NCI-H2196 treated with DMSO at 0.1 percent for 48 hours (cell line): ENCODE data around the gene SSTR4.

Experiments
- DNase-seq: peaks from one replicate; lab custom pipeline; 2025; ENCODE audit not compliant: unreplicated experiment; lab: John Stamatoyannopoulos, UW

SSTR4 gene

DNA sequence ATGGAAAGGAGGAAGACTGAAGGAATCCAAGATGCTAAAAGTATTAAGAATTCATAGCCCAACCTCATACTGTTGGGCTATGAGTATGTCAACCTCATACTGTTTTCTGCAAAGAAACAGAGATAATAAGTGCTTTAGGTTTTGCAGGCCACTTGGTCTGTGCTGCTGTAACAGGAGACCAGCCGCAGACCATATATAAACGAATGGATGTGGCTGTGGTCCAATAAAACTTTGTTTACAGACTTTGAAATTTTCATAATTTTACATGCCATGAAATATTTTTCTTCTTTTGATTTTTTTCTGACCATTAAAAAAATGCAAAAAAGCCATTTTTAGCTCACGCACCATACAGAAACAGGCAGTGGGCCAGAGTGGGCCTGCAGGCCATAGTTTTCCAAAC is 28.1 kb downstream of the SSTR4 start:
- DNase-seq, result no peak

DNA sequence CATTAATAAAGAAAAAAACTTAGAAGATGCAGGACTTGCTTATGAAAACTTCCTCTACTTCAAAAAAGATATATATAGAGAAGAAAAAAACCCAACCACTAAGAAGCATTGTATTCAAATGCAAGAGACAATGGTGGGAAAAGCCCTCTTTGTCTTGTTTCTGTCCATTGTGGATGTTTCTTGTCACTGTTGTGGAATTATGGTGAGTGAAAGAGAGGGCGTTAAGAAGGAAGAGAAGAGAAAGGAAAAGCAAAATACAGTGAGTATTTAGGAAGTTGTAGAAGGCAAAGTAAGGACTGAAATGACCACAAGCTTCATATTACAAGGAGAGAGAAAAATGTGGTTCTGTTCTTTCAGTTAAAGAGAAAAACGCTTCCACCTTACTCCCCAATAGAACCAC is 28.5 kb downstream of the SSTR4 start:
- DNase-seq, result no peak

DNA sequence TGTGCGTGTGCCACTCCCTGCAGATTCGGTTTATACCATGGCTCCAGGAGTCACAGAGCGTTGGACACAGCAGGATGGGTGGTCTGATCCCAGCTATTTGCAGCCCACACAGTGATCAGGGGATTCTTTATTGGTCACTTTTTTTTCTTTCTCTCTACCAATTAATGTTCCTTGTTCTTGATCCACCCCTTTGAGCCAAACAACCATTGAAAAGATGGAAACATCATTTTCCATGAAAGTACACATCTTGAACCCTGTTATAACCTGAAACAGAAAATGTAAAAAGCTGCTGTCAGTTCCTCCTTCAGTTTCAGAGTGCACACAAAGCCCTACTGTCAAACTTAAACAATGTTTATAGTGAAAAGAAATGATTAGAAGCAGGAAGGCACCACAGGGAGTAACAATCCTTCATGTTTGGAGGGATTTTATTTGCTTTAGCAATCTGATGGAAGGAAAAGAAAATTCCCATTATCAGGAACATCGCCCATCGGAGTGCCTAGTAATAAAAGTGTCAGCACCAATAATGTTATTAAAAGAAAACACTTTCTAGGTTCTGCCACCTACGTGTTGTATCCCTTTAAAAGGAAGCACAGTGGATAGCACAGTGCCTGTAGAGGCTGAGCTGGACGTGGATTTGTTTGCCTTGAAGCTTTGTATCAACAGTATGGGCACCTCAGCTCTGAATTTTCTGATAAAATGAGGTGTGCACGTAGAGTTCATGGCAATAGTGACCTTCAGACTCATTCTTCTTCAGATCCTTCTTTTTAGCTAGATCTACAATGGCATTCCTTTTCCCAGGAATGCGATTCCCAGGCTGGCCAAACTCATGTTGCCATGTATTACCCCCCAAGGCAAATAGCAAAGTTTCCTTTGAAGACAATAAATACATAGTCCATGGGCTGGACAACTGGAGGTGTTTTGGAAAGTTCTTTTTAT is 30.4 kb downstream of the SSTR4 start:
- DNase-seq, result no peak

DNA sequence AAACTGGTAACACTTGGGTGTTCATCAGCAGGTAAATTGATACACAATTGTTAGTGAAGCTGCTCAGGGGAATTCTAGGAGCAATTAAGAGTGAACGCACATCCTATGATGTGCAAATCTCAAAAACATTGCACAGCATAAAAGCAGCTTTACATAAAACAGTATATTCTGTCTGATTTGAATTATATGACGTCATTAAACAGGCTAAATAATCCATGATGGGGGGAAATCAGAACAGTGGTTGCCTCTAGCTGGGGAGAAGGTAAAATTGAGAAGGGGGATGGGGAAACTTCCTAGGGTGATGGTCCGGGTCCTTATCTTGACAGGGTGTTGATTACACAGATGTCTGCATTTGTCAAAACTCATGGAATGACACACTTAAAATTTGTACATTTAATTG is 31.7 kb downstream of the SSTR4 start:
- DNase-seq, result no peak

DNA sequence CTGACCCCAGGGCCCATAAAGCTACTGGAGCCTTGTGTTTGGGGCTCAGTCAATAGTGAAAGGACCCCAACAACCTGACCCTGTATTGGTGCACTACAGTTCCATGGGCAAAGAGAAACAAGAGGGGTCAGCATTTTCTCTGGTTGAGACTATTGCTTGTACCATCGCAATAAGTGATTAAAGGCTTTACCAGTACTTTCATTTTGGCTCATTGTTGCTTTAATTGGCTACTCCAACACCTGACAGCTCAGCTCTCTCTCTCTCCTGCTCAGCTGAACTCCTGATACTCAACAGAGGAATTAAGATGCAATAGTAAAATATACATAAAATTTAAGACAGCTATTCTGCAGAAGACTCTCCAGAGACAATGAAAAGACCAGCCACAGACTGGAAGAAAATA is 33.2 kb downstream of the SSTR4 start:
- DNase-seq, result no peak

DNA sequence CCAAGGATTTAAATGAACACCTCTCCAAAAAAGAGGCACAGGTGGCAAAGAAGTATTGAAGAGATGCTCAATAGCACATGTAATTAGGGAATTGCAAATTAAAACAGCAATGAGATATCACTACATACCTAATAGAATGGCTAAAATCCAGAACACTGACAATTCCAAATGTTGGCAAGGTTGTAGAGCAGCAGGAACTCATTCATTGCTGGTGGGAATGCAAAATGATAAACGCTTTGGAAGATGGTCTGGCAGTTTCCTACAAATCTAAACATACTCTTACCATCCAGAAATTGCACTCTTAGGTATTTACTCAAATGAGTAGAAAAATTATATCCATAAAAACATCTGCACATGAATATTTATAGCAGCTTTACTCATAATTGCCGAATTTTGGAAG is 34.0 kb downstream of the SSTR4 start:
- no peak for DNase-seq

DNA sequence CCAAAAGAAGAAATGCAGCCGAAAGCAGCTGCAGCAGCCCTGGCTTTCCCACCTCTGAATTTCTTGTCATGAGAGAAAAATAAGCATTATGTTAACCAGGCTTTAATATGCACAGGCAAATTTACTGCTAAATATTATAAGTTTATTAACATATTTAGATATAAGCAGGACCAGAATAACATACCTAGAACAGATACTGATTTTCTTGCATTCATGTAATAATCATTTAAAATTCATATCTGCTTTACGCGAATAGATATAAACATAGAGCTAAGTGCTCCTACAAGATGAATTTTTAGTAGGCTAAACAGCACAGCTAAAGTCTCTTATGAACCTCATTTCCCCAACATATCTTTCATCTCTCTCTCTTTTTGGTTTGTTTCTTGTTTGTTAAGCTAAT is 36.3 kb downstream of the SSTR4 start:
- no peak for DNase-seq

DNA sequence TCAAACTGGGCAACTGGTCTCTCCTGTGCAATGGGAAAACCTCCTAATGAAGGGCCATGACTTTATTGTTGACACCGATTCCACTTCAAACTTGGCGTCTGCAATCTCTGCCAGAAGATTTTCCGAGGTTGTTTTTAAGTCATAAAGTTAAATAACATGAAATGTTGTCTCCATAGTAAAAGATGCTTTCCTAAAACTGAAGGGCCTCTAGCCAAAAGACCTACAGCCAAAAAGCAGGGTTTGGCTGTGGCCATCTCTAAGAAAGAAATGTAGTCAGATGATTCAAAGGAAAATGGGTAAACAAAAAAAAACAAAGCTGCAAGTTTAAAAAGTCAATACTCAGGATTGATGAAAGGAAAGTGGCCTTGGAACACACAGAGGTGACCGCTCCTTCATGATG is 36.9 kb downstream of the SSTR4 start:
- DNase-seq, result no peak

DNA sequence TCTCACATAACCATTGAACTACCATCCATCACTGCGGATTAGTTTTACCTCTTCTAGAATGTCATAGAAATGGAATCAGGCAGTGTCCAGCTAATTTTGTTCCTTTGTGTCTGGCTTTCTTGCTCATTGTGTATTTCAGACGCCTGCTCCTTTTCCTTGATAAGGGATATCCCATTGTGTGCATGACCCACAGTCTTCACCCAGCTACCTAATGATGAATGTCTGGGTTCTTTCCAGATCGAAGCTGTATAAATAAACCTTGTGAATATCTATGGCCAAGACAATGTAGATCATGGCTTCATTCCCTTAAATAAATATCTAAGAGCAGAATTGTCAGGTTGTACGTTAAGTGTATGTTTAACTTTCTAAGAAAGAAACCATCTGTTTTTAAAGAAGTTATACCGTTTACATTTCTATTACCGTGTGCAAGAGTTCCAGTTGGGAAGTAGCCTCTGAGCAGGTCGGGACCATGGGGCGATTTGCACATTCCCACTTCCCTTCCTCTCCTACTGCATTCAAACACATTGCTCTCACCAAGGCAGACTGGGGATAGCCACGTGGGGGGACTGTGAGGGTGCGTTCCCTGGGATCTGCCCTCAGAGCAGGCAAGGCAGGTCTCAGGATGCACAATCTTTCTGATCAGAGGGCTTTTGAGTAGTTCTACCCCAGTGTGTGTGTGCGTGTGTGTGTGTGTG is 37.9 kb downstream of the SSTR4 start:
- DNase-seq, result no peak

DNA sequence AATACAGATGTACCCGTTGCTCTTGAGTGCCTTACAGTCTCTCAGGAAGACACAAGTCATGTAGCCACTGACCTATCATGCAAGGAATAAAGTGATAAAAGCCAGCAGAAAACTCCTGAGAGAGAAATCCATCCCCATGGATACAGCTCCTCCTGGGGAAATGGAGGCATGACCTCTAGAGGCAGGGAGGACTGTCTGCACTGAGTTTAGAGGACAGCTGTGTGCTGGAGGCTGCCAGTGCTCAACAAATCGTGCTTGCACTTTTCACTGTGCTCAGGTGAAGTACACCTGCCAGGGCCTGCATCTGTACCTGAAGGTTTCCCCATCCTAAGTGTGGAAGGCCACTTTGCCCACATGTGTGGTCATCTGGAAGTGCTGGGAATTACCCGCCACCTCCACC is 38.9 kb downstream of the SSTR4 start:
- no peak for DNase-seq

DNA sequence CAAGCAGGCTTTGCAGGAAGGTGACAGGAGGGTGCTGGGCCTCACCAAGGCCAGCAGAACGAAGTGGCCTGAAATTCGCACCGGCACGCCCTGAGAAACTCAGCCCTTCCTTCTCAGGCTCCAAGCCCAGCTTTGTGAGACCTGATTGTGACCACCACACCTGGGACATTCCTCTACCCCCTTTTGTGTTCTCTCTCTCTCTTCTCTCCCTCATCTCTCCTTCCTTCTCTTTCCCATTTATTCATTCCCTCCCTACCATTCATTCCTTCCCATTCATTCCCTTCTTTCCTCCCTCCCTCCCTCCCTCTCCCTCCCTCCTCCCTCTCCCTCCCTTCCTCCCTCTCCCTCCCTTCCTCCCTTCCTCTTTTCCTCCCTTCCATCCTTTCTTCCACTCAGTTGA is 42.2 kb downstream of the SSTR4 start:
- no peak for DNase-seq

DNA sequence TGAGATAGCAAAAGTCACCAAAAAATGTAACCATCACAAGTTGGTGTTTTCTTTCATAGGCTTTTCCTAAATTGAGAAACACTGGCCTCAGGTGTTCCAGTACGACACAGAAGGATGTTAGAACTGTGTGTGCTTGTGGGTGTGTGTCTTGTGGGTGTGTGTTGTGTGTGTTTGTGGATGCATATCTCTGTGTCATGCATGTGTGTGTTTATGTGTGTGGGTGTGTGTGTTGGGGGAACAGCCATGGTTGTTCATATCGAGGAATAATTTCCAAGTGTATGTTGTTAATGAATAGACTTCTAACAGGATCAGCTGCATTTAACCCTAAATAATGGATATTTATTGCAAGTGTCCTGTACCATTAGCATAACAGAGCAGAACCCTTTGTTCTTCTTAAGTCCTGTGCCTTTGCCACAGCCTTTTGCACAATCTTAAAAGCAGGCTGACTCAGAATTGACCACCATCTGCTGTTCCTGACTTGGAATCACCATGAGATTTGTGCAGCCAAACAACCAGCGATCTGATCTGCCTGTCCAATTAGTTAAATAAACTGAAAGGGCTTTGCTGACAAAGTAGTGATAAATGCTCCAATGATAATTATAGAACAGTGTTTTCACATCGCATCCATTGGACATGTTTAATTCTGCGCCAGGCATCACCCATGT is 43.4 kb downstream of the SSTR4 start:
- no peak for DNase-seq

DNA sequence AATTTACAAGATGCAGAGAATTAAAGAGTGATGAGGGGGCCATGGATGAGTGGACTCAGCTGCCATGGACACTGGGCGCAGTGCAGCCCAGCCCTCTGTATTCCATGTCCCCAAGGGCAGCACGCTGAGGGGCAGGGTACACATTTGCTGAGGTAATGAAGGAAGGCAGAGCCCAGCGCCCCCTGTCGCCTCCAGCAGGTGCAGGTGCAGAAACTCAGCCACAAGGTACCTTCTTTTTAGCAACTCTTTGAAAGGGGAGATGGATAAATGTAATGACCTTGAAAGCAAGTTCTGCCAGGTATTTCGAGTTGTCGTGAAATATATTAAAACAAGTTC is 43.9 kb downstream of the SSTR4 start:
- no peak for DNase-seq

DNA sequence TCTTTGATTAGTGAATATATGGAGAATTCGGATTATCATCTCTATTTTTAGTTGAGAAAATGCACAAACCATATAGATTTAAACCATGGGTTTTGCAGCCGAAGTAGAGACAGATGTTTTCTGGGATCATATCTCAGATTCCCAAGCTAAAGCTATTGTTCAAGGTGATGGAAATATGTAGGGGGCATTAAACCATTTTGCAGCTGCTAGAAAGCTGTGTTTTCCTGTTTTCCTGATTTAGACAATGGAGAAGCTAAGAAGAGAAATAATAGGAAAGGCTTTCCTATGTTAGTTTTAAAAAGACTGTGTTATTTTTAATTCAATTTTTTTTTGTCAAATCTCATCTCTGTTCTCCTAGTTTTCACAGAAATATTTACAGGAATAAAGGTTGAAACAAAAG is 44.8 kb downstream of the SSTR4 start:
- no peak for DNase-seq

DNA sequence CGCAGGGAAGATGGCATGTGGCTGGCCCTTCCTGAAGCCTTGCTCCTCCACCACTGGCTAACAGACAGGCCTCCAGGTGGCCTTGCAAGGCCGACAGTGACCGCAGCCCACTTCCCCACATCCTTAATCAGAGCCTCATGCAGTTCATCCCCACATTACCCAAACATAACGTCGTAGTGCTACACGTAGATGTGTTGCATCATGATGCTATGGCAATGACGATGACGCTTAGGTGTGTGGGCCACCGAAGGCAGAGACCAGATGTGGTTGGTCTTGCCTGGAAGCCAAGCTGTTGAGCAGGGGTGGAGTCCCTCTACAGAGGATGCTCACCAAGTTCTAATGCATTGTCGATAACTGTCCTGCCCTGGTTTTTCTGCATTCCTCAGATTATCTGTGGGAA is 45.4 kb downstream of the SSTR4 start:
- no peak for DNase-seq

DNA sequence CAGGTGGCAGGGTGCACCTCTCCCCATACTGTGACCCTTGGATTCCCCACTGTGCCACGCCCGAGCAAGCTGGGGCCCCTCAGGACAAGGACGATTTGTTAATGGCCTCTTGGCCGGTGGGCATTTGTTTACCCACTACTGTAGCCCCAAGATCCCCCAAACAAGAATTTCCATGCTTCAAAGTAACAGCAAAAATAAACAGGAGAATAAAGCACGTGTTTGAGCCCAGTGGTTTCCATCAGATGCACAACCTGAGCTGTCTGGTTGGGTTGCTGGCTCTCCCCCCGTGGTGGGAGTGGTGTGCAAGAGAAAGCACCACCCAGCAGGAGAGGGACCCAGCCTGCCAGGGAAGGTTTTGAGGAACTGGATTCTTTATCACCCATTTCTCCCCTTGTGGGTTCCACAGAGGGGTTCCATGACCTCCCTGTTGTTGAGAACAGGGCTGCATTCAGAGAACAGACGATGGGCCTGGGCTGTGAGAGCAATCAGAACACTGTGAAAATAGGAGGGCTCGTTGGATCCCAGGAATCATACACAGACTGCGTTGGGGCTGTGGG is 46.2 kb downstream of the SSTR4 start:
- DNase-seq, result no peak

DNA sequence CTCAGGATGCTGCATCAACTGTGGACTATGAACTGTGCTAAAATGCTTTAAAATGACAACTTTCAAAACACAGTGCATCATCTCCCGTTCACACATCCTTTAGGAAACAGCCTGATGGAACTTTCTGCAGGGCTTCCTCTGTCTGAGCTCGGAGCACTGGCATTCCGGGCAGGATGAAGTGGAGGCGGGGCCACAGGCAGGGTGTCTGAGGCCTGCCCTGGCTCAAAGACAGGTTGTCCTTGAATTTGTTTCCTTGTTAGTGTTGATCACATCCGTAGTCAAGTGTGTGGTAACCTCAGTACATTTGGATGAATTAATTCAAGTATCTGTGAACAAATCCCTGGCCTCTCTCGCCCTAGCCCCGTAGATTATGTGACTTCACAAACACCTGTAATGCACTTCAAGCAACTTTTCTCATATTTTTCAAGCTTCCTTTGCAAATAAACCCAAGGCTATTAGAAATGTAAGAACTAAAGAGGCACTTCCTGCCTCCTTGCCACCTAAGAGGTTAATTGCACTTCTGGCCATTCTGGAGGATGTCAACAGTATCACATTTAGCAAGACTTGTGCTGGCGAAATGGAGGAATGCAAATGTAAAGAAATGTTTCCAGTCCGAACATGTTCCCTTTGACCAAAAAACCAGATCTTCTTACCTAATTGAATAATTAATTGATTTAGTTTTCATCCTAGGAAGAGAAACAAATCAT is 47.9 kb downstream of the SSTR4 start:
- DNase-seq, result no peak

DNA sequence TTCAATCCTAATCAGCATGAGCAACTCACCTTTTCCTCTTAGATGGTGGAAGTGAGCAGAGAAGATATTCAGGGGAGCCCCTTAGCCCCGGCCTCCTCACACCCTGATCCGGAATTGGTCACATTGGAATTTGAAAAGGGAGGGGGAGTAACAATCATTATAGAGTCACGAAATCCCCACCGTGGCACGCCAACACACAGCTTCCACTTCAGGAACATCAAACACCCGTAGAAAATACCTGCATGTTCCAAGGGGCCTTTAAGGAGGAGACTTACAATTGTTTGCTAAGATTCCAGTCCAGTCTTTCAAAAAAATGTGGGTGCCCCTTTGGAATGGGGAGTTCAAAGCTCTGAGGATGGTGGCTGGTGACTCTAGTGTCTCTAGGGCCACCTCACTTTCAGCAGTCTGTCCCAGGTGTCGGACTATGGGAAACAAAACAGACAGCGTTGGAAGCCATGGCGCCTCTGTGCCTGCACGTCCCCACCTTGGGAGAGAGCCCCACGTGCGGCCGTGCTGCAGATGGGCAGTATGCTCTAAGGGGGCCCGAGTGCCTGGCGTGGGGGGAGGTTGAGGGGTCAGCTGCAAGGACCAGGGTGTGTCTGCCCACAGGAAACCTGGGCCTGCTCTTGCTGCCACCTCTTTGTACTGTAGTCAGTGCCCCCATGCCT is 48.6 kb downstream of the SSTR4 start:
- DNase-seq, result no peak

DNA sequence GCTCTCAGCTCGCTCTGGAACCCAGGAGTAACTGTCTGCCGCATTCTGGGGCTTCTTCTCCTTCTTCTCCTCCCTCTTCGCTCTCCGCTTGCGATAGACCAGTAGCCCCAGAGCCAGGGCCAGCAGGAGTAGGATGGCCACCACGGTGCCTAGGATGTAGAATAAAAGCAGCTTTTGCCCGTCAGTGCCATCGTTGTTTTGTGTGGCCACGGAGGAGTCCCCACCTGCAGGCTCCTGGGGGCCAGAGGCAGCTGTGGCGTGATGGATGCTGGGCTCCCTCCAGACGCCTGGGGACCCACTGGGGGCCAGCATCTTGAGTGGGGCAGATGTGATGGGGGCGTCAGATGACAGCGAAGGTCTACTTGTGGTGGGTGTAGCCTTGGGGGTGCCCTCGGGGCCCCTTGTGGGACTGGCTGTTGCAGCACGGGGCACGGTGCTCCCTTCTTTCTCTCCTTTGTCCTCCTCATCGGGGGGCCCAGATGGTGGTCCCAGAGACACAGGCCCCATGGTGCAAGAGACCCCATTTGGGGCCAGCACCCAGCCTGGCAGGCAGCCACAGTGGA is 49.3 kb downstream of the SSTR4 start:
- DNase-seq, result no peak

DNA sequence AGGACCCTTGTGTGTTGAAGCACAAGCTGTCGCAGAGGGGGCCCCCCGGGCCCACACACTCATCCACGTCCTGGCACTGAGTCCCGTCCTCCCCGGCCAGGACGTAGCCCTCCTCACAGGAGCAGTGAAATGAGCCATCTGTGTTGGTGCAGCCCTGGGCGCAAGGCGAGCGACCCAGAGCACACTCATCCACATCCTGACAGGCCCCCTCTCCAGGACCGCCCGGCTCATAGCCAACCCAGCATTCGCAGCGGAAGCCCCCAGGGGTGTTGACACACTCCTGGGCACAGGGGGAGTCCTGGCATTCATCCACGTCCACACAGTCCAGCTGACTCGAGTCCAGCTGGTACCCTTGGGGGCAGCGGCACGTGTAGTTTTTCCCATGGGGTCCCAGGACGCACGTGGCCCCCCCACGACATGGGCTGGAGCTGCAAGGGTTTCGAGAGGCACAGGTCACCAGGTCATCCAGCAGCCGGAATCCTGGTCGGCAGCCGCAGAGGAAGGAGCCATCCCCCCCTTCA is 49.8 kb downstream of the SSTR4 start:
- DNase-seq, result no peak
